Measurements from ENCODE around the gene CRACR2A.

CRACR2A gene

GRCh38 chr12:3681595-3682061 is 71.3 kb downstream of the CRACR2A start:
- TF ChIP-seq, protein P1, sequence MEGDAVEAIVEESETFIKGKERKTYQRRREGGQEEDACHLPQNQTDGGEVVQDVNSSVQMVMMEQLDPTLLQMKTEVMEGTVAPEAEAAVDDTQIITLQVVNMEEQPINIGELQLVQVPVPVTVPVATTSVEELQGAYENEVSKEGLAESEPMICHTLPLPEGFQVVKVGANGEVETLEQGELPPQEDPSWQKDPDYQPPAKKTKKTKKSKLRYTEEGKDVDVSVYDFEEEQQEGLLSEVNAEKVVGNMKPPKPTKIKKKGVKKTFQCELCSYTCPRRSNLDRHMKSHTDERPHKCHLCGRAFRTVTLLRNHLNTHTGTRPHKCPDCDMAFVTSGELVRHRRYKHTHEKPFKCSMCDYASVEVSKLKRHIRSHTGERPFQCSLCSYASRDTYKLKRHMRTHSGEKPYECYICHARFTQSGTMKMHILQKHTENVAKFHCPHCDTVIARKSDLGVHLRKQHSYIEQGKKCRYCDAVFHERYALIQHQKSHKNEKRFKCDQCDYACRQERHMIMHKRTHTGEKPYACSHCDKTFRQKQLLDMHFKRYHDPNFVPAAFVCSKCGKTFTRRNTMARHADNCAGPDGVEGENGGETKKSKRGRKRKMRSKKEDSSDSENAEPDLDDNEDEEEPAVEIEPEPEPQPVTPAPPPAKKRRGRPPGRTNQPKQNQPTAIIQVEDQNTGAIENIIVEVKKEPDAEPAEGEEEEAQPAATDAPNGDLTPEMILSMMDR (IDR thresholded peaks at IDR 0.05; ENCODE audit: extremely low read depth, missing control alignments) = no peak
- no peak for DNase-seq (ENCODE audit: low spot score)

- TF ChIP-seq, protein P1 (IDR thresholded peaks at IDR 0.05; ENCODE audit: extremely low read depth, missing control alignments) = no peak
- no peak for DNase-seq (ENCODE audit: low spot score)
These were observed 71.9 kb downstream of the CRACR2A start for GRCh38 chr12:3680919-3681594.

DNA sequence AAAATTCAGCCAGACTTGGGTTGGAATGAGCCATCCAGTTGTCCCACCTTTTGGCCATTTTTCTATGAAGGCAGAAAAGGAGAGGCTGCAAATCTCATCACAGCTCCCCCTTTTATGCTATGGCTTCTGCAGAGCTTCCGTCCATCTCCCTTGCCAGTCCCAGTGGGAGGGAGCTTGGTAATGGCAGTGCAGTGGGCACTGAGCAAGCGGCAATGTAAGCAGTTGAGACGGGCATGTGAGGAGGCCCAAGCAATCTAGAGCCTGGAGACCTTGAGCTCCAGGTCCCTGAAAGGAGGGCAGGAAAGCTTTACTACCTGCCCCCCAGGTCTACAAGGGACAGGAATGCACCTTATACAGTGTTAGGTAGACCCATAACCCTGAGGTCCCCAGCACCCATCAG is 73.1 kb downstream of the CRACR2A start:
- TF ChIP-seq, protein P1 (IDR thresholded peaks at IDR 0.05; ENCODE audit: extremely low read depth, missing control alignments) = no peak

GRCh38 chr12:3677609-3678008 is 75.3 kb downstream of the CRACR2A start:
- DNase-seq (ENCODE audit: low spot score) = no peak
- TF ChIP-seq, protein P1 (IDR thresholded peaks at IDR 0.05; ENCODE audit: extremely low read depth, missing control alignments) = no peak

More for the DNA sequence above, 73.1 kb downstream of the CRACR2A start:
- no peak for DNase-seq (ENCODE audit: low spot score)

DNA sequence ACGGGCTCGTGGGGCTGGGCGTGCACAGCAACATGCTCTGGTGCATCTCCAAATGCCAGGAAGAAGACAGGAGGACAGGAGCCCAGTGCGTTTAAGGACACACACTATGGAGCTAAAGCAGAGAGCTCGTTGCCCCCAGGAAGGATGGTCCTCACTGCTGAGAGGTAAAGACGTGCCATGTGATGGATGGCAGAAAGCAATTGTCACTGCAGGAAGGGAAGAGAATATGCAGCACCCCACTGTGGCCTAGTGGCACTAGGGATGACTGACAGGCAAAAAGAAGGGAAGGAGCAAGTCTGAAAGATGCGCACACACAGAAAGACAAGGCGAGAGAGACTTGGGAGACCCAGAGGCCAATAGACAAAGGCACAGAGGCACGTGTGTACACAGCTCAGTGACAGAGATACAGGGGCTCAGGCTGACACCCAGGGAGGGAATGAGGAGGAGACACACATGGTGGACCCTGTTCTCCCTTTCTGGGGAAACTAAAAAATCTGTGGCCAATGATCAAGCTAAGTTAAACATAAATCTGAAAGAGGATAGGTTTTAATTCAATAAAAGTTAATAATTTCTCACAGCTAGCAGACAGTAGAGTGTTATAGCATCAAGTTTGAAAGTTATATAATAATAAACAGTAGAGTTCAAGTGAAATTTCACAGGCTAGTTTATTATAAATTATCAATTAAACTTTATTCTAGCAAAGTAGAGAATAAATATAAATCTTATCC is 78.8 kb downstream of the CRACR2A start:
- DNase-seq (ENCODE audit: low spot score) = no peak
- TF ChIP-seq, protein P1 (IDR thresholded peaks at IDR 0.05; ENCODE audit: extremely low read depth, missing control alignments) = no peak

DNA sequence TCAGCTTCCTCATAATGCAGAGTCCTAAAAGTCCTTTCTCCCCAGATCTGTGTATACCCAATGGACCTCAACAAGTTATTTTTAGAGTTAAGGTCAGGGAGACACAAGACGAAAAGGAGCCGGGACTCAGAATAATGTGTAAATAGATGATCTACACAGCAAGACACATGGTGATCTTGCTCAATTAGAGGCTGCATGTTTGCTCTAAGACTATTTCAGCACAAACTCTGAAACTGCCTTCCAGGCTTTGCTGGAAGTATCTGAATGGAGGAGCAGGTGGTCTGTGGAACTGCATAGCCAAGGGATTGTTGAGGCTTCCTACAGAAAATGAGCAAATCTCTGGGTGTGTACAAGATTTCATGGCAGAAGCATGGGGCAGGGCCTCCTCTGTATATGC is 80.8 kb downstream of the CRACR2A start:
- TF ChIP-seq, protein P1 (IDR thresholded peaks at IDR 0.05; ENCODE audit: extremely low read depth, missing control alignments) = no peak
- DNase-seq (ENCODE audit: low spot score) = no peak

Measured in GM20000 (cell line).